ENCODE results near the gene TMEM201.

Gene TMEM201

GRCh38 chr1:9602794-9603167, 14.1 kb downstream of the TMEM201 start:
- no peak overlapping the region for H3K4me3 ChIP-seq (IDR thresholded peaks at IDR 0.05; ENCODE audit: insufficient read depth, low read depth, low read length)

GRCh38 chr1:9603307-9603706, 14.6 kb downstream of the TMEM201 start:
- H3K4me3 ChIP-seq (IDR thresholded peaks at IDR 0.05; ENCODE audit: insufficient read depth, low read depth, low read length): no peak overlapping the region
- no peak overlapping the region for H3K27ac ChIP-seq
- H2AFZ ChIP-seq (ENCODE audit: low read depth): no peak overlapping the region
- H3K27me3 ChIP-seq (ENCODE audit: insufficient read depth, low read depth): no peaks in the 10 kb centered on the region
- no peaks in the 10 kb centered on the region for H3K4me1 ChIP-seq (ENCODE audit: low read depth, poor library complexity, severe bottlenecking)
- TF ChIP-seq, protein P1, sequence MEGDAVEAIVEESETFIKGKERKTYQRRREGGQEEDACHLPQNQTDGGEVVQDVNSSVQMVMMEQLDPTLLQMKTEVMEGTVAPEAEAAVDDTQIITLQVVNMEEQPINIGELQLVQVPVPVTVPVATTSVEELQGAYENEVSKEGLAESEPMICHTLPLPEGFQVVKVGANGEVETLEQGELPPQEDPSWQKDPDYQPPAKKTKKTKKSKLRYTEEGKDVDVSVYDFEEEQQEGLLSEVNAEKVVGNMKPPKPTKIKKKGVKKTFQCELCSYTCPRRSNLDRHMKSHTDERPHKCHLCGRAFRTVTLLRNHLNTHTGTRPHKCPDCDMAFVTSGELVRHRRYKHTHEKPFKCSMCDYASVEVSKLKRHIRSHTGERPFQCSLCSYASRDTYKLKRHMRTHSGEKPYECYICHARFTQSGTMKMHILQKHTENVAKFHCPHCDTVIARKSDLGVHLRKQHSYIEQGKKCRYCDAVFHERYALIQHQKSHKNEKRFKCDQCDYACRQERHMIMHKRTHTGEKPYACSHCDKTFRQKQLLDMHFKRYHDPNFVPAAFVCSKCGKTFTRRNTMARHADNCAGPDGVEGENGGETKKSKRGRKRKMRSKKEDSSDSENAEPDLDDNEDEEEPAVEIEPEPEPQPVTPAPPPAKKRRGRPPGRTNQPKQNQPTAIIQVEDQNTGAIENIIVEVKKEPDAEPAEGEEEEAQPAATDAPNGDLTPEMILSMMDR (conservative IDR thresholded peaks at IDR 0.05; ENCODE audit: low read depth, low read length): no peak
- H3K36me3 ChIP-seq (ENCODE audit: insufficient read depth): no peaks in the 10 kb centered on the region; the same call in 1 of the 2 replicates
- H3K79me2 ChIP-seq (ENCODE audit: insufficient read depth, low read depth): no peaks in the 10 kb centered on the region
- H4K20me1 ChIP-seq (ENCODE audit: insufficient read depth): no peaks in the 10 kb centered on the region
- no peak overlapping the region for H3K9ac ChIP-seq
- no peak overlapping the region for H3K4me2 ChIP-seq

More at GRCh38 chr1:9602794-9603167, 14.1 kb downstream of the TMEM201 start:
- TF ChIP-seq, protein P1 (conservative IDR thresholded peaks at IDR 0.05; ENCODE audit: low read depth, low read length): no peak
- no peaks in the 10 kb centered on the region for H3K79me2 ChIP-seq (ENCODE audit: insufficient read depth, low read depth)
- H4K20me1 ChIP-seq (ENCODE audit: insufficient read depth): no peaks in the 10 kb centered on the region
- H2AFZ ChIP-seq (ENCODE audit: low read depth): no peak overlapping the region
- no peaks in the 10 kb centered on the region for H3K4me1 ChIP-seq (ENCODE audit: low read depth, poor library complexity, severe bottlenecking)
- no peak overlapping the region for H3K9ac ChIP-seq
- H3K27me3 ChIP-seq (ENCODE audit: insufficient read depth, low read depth): no peaks in the 10 kb centered on the region
- no peak overlapping the region for H3K4me2 ChIP-seq
- H3K27ac ChIP-seq: no peak overlapping the region
- no peaks in the 10 kb centered on the region; the same call in 1 of the 2 replicates for H3K36me3 ChIP-seq (ENCODE audit: insufficient read depth)

DNA sequence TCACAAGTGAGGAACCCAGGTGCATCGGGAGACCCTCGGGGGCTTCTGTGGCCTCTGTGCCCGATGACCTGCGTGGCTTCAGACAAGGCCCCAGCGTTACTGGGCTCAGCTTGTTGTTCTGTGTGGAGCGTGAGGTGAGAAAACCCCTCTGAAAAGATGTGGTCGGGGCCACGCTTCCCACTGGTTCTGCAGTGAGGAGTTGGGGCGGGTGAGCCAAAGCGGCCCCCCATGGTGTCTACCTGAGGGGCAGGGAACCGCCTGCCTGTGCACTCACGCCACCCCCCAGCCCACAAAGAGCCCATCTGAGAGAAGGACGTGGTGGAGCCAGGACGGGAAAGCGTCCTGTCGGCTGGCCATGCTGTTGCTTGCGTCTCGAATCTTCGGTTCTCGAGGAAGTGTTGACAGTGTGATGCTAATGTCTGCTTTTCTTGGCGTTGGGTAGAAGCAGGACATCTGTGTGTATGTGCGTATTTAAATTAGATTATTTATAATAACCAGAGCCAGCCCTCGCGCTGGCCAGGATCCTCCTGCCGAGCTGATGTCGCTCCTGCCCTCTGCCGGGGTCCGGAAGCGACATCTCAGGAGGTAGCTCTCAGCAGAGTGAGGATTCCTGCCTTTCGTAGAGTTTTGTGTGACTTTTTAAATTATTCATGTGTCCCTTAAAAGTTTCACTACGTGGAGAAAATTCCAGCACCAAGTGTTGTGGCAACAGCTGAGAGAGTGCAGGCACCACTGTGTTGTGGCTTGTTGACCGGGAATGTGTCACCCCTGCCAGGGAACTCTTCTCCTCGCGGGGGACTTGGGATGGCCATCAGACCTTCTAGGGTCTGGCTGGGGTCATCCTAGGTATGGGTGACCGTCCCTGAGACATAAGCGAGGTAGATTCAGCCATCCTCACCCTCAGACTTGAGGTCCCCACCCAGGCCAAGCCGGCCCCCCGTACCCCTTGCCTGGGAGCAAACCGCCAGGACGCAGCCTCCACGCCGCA, 15.3 kb downstream of the TMEM201 start:
- no peaks in the 10 kb centered on the region for H4K20me1 ChIP-seq (ENCODE audit: insufficient read depth)
- no peak overlapping the region for H2AFZ ChIP-seq (ENCODE audit: low read depth)
- H3K4me2 ChIP-seq: no peak overlapping the region
- H3K4me3 ChIP-seq (IDR thresholded peaks at IDR 0.05; ENCODE audit: insufficient read depth, low read depth, low read length): no peak overlapping the region
- H3K36me3 ChIP-seq (ENCODE audit: insufficient read depth): no peaks in the 10 kb centered on the region; the same call in 1 of the 2 replicates
- no peaks in the 10 kb centered on the region for H3K4me1 ChIP-seq (ENCODE audit: low read depth, poor library complexity, severe bottlenecking)
- H3K9ac ChIP-seq: no peak overlapping the region
- no peaks in the 10 kb centered on the region for H3K79me2 ChIP-seq (ENCODE audit: insufficient read depth, low read depth)
- H3K27me3 ChIP-seq (ENCODE audit: insufficient read depth, low read depth): no peaks in the 10 kb centered on the region
- TF ChIP-seq, protein P1 (conservative IDR thresholded peaks at IDR 0.05; ENCODE audit: low read depth, low read length): no peak
- no peak overlapping the region for H3K27ac ChIP-seq

DNA sequence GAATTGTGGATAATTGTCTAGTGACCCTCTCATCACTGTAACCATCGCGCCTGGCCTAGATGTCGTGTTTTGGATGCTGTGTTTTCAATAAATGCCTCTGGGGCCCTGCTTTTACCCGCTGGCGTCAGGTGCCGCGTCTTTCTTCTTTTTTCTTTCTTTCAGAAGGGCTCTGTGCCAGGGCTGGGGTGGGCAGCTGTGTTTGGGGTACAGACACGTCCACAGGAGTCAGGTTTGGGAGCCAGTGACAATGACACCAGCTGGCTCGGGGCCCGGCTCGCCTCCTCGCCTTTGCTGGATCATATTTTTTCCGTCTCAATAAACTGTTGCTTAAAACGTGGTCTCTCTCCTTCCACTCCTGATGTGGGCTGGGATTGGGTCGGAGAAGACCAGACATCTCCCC, 16.1 kb downstream of the TMEM201 start:
- Histone ChIP-seq H4K20me1 (ENCODE audit: insufficient read depth) (no peaks in the 10 kb centered on the region), H3K27ac (no peak overlapping the region), H3K9ac (no peak overlapping the region), H3K79me2 (ENCODE audit: insufficient read depth, low read depth) (no peaks in the 10 kb centered on the region), H3K4me1 (ENCODE audit: low read depth, poor library complexity, severe bottlenecking) (no peaks in the 10 kb centered on the region), H3K4me2 (no peak overlapping the region), H3K36me3 (ENCODE audit: insufficient read depth) (no peaks in the 10 kb centered on the region; the same call in 1 of the 2 replicates), H2AFZ (ENCODE audit: low read depth) (no peak overlapping the region), H3K4me3 (IDR thresholded peaks at IDR 0.05; ENCODE audit: insufficient read depth, low read depth, low read length) (no peak overlapping the region), H3K27me3 (ENCODE audit: insufficient read depth, low read depth) (no peaks in the 10 kb centered on the region)
- TF ChIP-seq, protein P1 (conservative IDR thresholded peaks at IDR 0.05; ENCODE audit: low read depth, low read length): no peak
